ENCODE measurements around the gene MALAT1.

GRCh38 chr11:65482306-65482850, 16.5 kb upstream of the MALAT1 start:
- TF ChIP-seq, protein P1, sequence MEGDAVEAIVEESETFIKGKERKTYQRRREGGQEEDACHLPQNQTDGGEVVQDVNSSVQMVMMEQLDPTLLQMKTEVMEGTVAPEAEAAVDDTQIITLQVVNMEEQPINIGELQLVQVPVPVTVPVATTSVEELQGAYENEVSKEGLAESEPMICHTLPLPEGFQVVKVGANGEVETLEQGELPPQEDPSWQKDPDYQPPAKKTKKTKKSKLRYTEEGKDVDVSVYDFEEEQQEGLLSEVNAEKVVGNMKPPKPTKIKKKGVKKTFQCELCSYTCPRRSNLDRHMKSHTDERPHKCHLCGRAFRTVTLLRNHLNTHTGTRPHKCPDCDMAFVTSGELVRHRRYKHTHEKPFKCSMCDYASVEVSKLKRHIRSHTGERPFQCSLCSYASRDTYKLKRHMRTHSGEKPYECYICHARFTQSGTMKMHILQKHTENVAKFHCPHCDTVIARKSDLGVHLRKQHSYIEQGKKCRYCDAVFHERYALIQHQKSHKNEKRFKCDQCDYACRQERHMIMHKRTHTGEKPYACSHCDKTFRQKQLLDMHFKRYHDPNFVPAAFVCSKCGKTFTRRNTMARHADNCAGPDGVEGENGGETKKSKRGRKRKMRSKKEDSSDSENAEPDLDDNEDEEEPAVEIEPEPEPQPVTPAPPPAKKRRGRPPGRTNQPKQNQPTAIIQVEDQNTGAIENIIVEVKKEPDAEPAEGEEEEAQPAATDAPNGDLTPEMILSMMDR (IDR thresholded peaks at IDR 0.05) = no peak
- no peak for TF ChIP-seq POLR2A (IDR thresholded peaks at IDR 0.05)
